Activated T-cell treated with anti-CD3 and anti-CD28 coated beads for 1 hour (primary cell): ENCODE results near the gene DRC7.
"Not testable (repeated sequence)": the region's sequence is repeated elsewhere in the genome, so short reads cannot be mapped to it uniquely, and the experiment has no call there.

ENCODE experiments used
- DNase-seq: peaks from one replicate; pipeline ENCODE4 v3.0.0-alpha.2; 2020; ENCODE audit warnings: low read depth

Gene DRC7

GRCh38 chr16:57660715-57661463, 33.7 kb upstream of the DRC7 start:
- DNase-seq, result no peak

GRCh38 chr16:57661510-57661909, 33.1 kb upstream of the DRC7 start:
- DNase-seq, result no peak

DNA sequence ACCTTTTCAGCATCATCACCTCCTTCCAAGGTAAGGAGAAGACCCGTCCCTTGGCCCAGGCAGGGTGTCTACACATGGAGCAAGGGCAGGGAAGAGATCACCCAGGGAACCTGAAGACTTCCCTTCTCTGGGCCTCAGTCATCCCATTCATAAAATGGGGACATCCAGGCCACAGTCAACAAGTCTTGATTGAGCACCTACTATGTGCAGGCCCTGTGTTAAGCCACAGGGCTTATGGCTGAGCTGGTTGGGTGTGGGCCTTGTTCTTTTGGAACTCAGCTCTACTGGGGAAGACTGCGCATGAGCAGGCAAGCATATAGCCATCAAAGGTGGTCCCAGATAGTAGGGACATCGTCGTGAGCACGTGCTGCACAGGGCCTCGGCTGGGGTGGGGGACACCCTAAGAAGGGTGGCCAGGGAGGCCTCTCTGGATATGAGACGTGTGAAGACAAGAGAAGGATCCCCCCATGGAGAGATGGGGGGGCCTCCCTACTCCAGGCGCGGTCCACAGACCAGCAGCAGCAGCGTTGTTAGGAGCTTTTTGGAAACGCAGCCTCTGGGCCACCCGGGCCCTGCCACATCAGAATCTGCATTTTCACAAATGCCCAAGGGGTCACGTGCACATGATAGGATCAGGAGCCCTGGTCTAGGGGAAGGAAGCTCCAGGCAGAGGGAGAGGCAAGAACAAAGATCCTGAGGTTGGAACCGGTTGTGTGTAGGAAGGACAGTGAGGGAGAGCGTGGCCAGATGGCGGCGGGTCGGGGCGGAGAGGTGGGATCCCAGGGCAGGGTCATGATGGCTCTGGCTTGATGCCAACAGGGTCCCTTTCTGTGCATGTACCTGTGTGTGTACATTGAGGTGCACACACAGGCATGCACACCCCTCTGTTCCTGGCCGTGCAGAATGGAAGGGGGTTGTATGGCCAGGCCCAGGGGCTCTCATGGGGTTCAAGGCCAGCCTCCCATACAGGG, 32.4 kb upstream of the DRC7 start:
- DNase-seq, result no peak

DNA sequence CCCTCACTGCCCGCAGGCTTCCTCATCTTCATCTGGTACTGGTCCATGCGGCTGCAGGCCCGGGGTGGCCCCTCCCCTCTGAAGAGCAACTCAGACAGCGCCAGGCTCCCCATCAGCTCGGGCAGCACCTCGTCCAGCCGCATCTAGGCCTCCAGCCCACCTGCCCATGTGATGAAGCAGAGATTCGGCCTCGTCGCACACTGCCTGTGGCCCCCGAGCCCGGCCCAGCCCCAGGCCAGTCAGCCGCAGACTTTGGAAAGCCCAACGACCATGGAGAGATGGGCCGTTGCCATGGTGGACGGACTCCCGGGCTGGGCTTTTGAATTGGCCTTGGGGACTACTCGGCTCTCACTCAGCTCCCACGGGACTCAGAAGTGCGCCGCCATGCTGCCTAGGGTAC, 31.2 kb upstream of the DRC7 start:
- DNase-seq, result no peak

GRCh38 chr16:57663917-57664661, 30.5 kb upstream of the DRC7 start:
- no peak for DNase-seq

- no peak for DNase-seq
These were observed 30.0 kb upstream of the DRC7 start for GRCh38 chr16:57664662-57665025.

- no peak for DNase-seq
These were observed 29.1 kb upstream of the DRC7 start for GRCh38 chr16:57665541-57665940.

GRCh38 chr16:57666353-57667047, 28.1 kb upstream of the DRC7 start:
- no peak for DNase-seq

- DNase-seq, result no peak
These were observed 27.5 kb upstream of the DRC7 start for GRCh38 chr16:57667048-57667525.

- DNase-seq, result no peak
These were observed 26.9 kb upstream of the DRC7 start for GRCh38 chr16:57667526-57668262.

GRCh38 chr16:57668263-57668571, 26.4 kb upstream of the DRC7 start, which contains the start of gene ADGRG3:
TSS of gene ADGRG3 (plus strand) at chr16:57668306. CDS start at chr16:57668348, 42 bp downstream.
- DNase-seq, result no peak

- DNase-seq, result no peak
These were observed 25.8 kb upstream of the DRC7 start for GRCh38 chr16:57668630-57669475.

GRCh38 chr16:57669476-57670162, 25.0 kb upstream of the DRC7 start:
- DNase-seq, result no peak

- DNase-seq, result no peak
These were observed 24.4 kb upstream of the DRC7 start for GRCh38 chr16:57670196-57670595.

DNA sequence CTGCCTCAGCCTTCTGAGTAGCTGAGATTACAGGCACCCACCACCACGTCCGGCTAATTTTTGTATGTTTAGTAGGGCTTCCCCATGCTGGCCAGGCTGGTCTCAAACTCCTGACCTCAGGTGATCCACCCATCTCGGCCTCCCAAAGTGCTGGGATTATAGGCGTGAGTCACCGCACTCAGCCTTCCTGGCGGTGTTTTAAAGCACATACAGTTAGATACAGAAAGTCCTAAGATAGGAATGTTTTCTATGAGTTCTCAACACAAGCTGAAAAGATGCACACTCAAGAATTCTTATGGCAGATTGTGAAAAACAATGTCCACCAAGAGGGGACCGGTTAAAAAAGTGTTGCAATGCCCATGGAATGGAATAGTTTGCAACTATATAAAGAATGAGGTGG, 23.2 kb upstream of the DRC7 start:
- not testable (repeated sequence) for DNase-seq

DNA sequence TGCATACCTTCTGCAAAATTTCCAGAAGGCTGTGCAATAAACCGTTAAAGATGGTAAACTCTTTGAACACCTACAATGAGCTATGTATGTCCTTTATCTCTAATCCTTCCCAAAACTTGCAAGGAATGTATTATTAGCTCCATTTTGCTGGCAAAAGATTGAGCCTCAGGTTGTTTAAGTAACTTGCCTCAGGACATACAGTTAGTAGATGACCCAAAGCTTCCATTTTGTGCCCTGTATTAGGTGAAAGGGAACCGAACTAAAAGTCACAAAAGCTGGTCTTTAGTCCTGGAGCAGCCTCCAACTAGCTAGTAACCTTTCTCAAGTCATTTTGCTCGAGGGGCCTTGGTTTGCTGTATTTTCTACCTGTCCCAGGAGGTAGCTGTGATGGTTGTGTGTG, 22.2 kb upstream of the DRC7 start:
- no peak for DNase-seq

- no peak for DNase-seq
These were observed 21.8 kb upstream of the DRC7 start for GRCh38 chr16:57672824-57673223.

- DNase-seq, result no peak
These were observed 18.7 kb upstream of the DRC7 start for GRCh38 chr16:57675741-57676551.
